Spleen (tissue), 13 donors: ENCODE measurements around the gene RFXAP. TPM values are rescaled to one million over a fixed set of nuclear protein-coding genes. Genes with fewer than 3 reads are reported as not detected.

Experiments
- DNase-seq: peaks from one replicate; pipeline ENCODE4 v3.0.0-alpha.2; 2020
- H3K27ac ChIP-seq, 8 donors: fragments of 200-600 bp; sonication (generic) in 7 of 8; 1 replicate in 4 of 8; 2 replicates in 4 of 8; pipeline versions ENCODE4 v1.5.0 to v1.8.0; 2016 to 2021; ENCODE audit warnings: inconsistent platforms in 4 of 8, mild to moderate bottlenecking in 4 of 8, moderate library complexity in 1 of 8
- H3K27me3 ChIP-seq, 7 donors: fragments of 200-600 bp; sonication (generic) in 6 of 7; replicated peaks in 1 of 7; 1 replicate in 4 of 7; 2 replicates in 3 of 7; pipeline versions ENCODE4 v1.5.0 to v1.8.0; 2016 to 2021; ENCODE audit warnings: inconsistent platforms in 3 of 7, mild to moderate bottlenecking in 1 of 7
- H3K36me3 ChIP-seq, 6 donors: fragments of 200-600 bp; sonication (generic) in 5 of 6; 1 replicate in 4 of 6; 2 replicates in 2 of 6; pipeline versions ENCODE4 v1.5.0 to v1.8.0; 2016 to 2021; ENCODE audit warnings: inconsistent platforms in 2 of 6
- H3K4me1 ChIP-seq, 6 donors: fragments of 200-600 bp; sonication (generic) in 5 of 6; 1 replicate in 3 of 6; 2 replicates in 3 of 6; pipeline versions ENCODE4 v1.5.0 to v1.8.0; 2016 to 2021; ENCODE audit warnings: inconsistent platforms in 3 of 6
- H3K4me3 ChIP-seq, 8 donors: fragments of 200-600 bp; sonication (generic) in 7 of 8; 1 replicate in 4 of 8; 2 replicates in 4 of 8; pipeline versions ENCODE4 v1.5.0 to v1.8.0; 2016 to 2021; ENCODE audit warnings: inconsistent platforms in 4 of 8, mild to moderate bottlenecking in 4 of 8, moderate library complexity in 2 of 8
- H3K9me3 ChIP-seq, 8 donors: fragments of 200-600 bp; sonication (generic) in 7 of 8; 1 replicate in 4 of 8; 2 replicates in 4 of 8; pipeline versions ENCODE4 v1.5.0 to v1.8.0; 2016 to 2021; ENCODE audit warnings: inconsistent platforms in 4 of 8
- CTCF ChIP-seq, 11 experiments: fragments of 200-600 bp in 7 of 11; fragments of 450-650 bp in 4 of 11; sonication (generic) in 4 of 11; IDR thresholded peaks in 8 of 11; conservative IDR thresholded peaks in 3 of 11; 1 replicate in 7 of 11; 2 replicates in 4 of 11; pipeline versions ENCODE4 v1.4.0 to v1.8.0; 2016 to 2021; ENCODE audit warnings: antibody characterized with exemption in 11 of 11, inconsistent platforms in 4 of 11, mild to moderate bottlenecking in 1 of 11
- POLR2A ChIP-seq, 3 donors: fragments of 450-650 bp; IDR thresholded peaks; one replicate each; pipeline ENCODE4 v1.5.1; 2017; ENCODE audit warnings: antibody characterized with exemption in 3 of 3, mild to moderate bottlenecking in 1 of 3
- POLR2AphosphoS5 ChIP-seq, 3 donors: sonication (generic); formaldehyde crosslinking; IDR thresholded peaks; one replicate each; pipeline ENCODE4 v1.5.1; 2017; ENCODE audit warnings: antibody characterized with exemption in 3 of 3
- WGBS, 5 donors: extraction: QIAGEN DNeasy Blood & Tissue Kit in 3 of 5; methylation state at CpG; one replicate each; pipeline versions ENCODE4 v1.1.5 to v1.1.7; 2013 to 2018; 5-methylcytosine and 5-hydroxymethylcytosine counted together
- intact Hi-C: fragments of 100-400 bp; cut with DNase I; formaldehyde crosslinking; loops from one replicate; pipeline ENCODE4 v1.15.0; 2023; ENCODE audit warnings: low total_unique reads
- long read RNA-seq, 2 donors: transcript quantifications; one replicate each; lab custom pipeline, GENCODE V29; 2026
- polyA plus RNA-seq, 3 donors: library from polyadenylated mRNA; stranded (reverse); fragments of 200-250 nt; gene quantifications; one replicate each; pipeline ENCODE4 v1.2.1, GENCODE V29; 2013
- total RNA-seq, 7 donors: library from RNA; depleted of rRNA in 3 of 7; stranded (reverse); fragments of >200 nt in 3 of 7; fragmentation: NEBNext Ultra II Directional in 4 of 7; extraction: Animal tissue kit (Norgen Biotek cat#: 25700) in 4 of 7; gene quantifications; one replicate each; pipeline versions ENCODE4 v1.1.0 to v1.2.1, GENCODE V29; 2016 to 2021
- donor health status: healthy with polysubstance abuse.
- donor health status: DM: no; HTN: no; CAD: no; lungs with moderate emphysema.
- donor health status: DM: no; HTN: no; CAD: no.
- donor health status: Bipolar disorder and iron deficiency.
- donor health status: healthy.
- donor health status: DM: no; HTN: no; CAD: no.
- donor health status: DM: yes; HTN: yes; CAD: no.

The RFXAP gene
- total RNA-seq, result 1 to 10 TPM; 5.7 to 9.3 (median 7.2) TPM
- polyA plus RNA-seq, result 1 to 10 TPM; 4.6 to 5.5 (median 5.0) TPM
- long read RNA-seq, donor 1, transcript RFXAP-201 (3 exons, 2,304 nt), result major isoform, 5 of 67 reads
- long read RNA-seq, donor 1, partial matches to known transcripts, result 34 of 67 reads
- long read RNA-seq, donor 1, other reads (novel, unspliced or antisense), result 28 of 67 reads
- long read RNA-seq, donor 2, partial matches to known transcripts, result 15 of 35 reads
- long read RNA-seq, donor 2, other reads (novel, unspliced or antisense), result 17 of 35 reads

GRCh38 chr13:36818804-36819738 is at the start of gene RFXAP:
TSS of gene RFXAP (plus strand) at chr13:36819222. CDS start at chr13:36819358, 136 bp downstream.
- Histone ChIP-seq H3K36me3 (no peaks in the 10 kb centered on the region), H3K9me3 (no peaks in the 10 kb centered on the region), H3K4me3 (peak within 1 kb of the TSS; percentile 51 to 95 (median 82)), H3K27me3 (no peaks in the 10 kb centered on the region), H3K27ac (peak within 1 kb of the TSS; percentile 44 to 93 (median 88)), H3K4me1 (peaks cover 10 to 60% (median 43%) of the 10 kb centered on the region in 6 donors)
- TF ChIP-seq CTCF (IDR thresholded peaks at IDR 0.05 in 8 of 11, conservative IDR thresholded peaks at IDR 0.05 in 3 of 11), result peak in 9 of 11 experiments; percentile 16 to 66 (median 41)
- peak in 1 of 3 donors; percentile 55 for TF ChIP-seq POLR2A (IDR thresholded peaks at IDR 0.05)
- peak; percentile 88 to 92 (median 92) for TF ChIP-seq POLR2AphosphoS5 (IDR thresholded peaks at IDR 0.05)
- intact Hi-C loops, result no loop called here
- 1% methylated on average over 56 to 78 of the region's 78 CpGs for WGBS, 5 donors
- DNase-seq, result peak; percentile 98

GRCh38 chr13:36769545-36769944 is 49.5 kb upstream of the RFXAP start:
- TF ChIP-seq CTCF (IDR thresholded peaks at IDR 0.05 in 8 of 11, conservative IDR thresholded peaks at IDR 0.05 in 3 of 11) (no peak), POLR2A (IDR thresholded peaks at IDR 0.05) (no peak), POLR2AphosphoS5 (IDR thresholded peaks at IDR 0.05) (no peak)
- Histone ChIP-seq H3K36me3 (no peaks in the 10 kb centered on the region), H3K9me3 (peaks cover 0 to 13% (median 6%) of the 10 kb centered on the region in 8 donors), H3K4me3 (no peak overlapping the region), H3K4me1 (no peaks in the 10 kb centered on the region), H3K27me3 (peaks cover 0 to 6% (median 0%) of the 10 kb centered on the region in 7 donors), H3K27ac (no peak overlapping the region)
- WGBS, 5 donors, result 79 to 92% (median 86%) methylated on average over 4 of the region's 4 CpGs
- no peak for DNase-seq
- intact Hi-C loops, result no loop called here

GRCh38 chr13:36770741-36771140 is 48.3 kb upstream of the RFXAP start:
- 80 to 94% (median 86%) methylated on average over 2 of the region's 2 CpGs for WGBS, 5 donors
- Histone ChIP-seq H3K36me3 (no peaks in the 10 kb centered on the region), H3K4me1 (no peaks in the 10 kb centered on the region), H3K9me3 (peaks cover 0 to 13% (median 6%) of the 10 kb centered on the region in 8 donors), H3K4me3 (no peak overlapping the region), H3K27me3 (peaks cover 0 to 6% (median 0%) of the 10 kb centered on the region in 7 donors), H3K27ac (no peak overlapping the region)
- intact Hi-C loops, result no loop called here
- no peak for DNase-seq
- TF ChIP-seq POLR2AphosphoS5 (IDR thresholded peaks at IDR 0.05) (no peak), CTCF (IDR thresholded peaks at IDR 0.05 in 8 of 11, conservative IDR thresholded peaks at IDR 0.05 in 3 of 11) (no peak), POLR2A (IDR thresholded peaks at IDR 0.05) (no peak)

- no peak overlapping the region for H3K27ac ChIP-seq
- DNase-seq, result no peak
- no peak for TF ChIP-seq POLR2AphosphoS5 (IDR thresholded peaks at IDR 0.05)
- no peak for TF ChIP-seq CTCF (IDR thresholded peaks at IDR 0.05 in 8 of 11, conservative IDR thresholded peaks at IDR 0.05 in 3 of 11)
- peaks cover 0 to 7% (median 0%) of the 10 kb centered on the region in 7 donors for H3K27me3 ChIP-seq
- no peaks in the 10 kb centered on the region for H3K4me1 ChIP-seq
- no peak overlapping the region for H3K4me3 ChIP-seq
- H3K36me3 ChIP-seq, result no peaks in the 10 kb centered on the region
- intact Hi-C loops, result no loop called here
- H3K9me3 ChIP-seq, result no peaks in the 10 kb centered on the region
These were observed 46.2 kb upstream of the RFXAP start for GRCh38 chr13:36772853-36773252.
